GM21825 (cell line): ENCODE measurements around the gene EXOSC10.
"Not testable (repeated sequence)": the region's sequence is repeated elsewhere in the genome, so short reads cannot be mapped to it uniquely, and the experiment has no call there.

ENCODE experiments used
- ATAC-seq: cut with Tn5 transposase; IDR thresholded peaks from one replicate; pipeline ENCODE4 v1.9.1; 2021; ENCODE audit warnings: mild to moderate bottlenecking, moderate library complexity; ENCODE audit not compliant: unreplicated experiment

EXOSC10 gene

GRCh38 chr1:11045428-11046269 is 54.0 kb downstream of the EXOSC10 start:
- no peak for ATAC-seq

GRCh38 chr1:11044849-11045427 is 54.7 kb downstream of the EXOSC10 start:
- ATAC-seq = no peak

- no peak for ATAC-seq
These were observed 55.4 kb downstream of the EXOSC10 start for GRCh38 chr1:11044086-11044848.

- ATAC-seq = no peak
These were observed 56.4 kb downstream of the EXOSC10 start for GRCh38 chr1:11042995-11043874.

GRCh38 chr1:11042065-11042464 is 57.6 kb downstream of the EXOSC10 start:
- ATAC-seq = no peak

GRCh38 chr1:11041048-11041447 is 58.6 kb downstream of the EXOSC10 start:
- ATAC-seq = no peak

- ATAC-seq = not testable (repeated sequence)
These were observed 59.6 kb downstream of the EXOSC10 start for GRCh38 chr1:11040105-11040429.

GRCh38 chr1:11039351-11040104 is 60.1 kb downstream of the EXOSC10 start:
- ATAC-seq = no peak

GRCh38 chr1:11037740-11038182 is 61.9 kb downstream of the EXOSC10 start:
- peak; percentile 79 for ATAC-seq

- ATAC-seq = not testable (repeated sequence)
These were observed 62.5 kb downstream of the EXOSC10 start for GRCh38 chr1:11037019-11037739.

GRCh38 chr1:11031624-11032262 is 67.9 kb downstream of the EXOSC10 start:
- ATAC-seq = no peak

GRCh38 chr1:11030865-11031264 is 68.8 kb downstream of the EXOSC10 start:
- ATAC-seq = no peak

- no peak for ATAC-seq
These were observed 71.7 kb downstream of the EXOSC10 start for GRCh38 chr1:11028018-11028417.

- ATAC-seq = no peak
These were observed 72.4 kb downstream of the EXOSC10 start for GRCh38 chr1:11027316-11027715.

GRCh38 chr1:11026903-11027302 is 72.8 kb downstream of the EXOSC10 start:
- ATAC-seq = no peak

GRCh38 chr1:11026052-11026451 is 73.6 kb downstream of the EXOSC10 start:
- ATAC-seq = no peak

- no peak for ATAC-seq
These were observed 74.1 kb downstream of the EXOSC10 start for GRCh38 chr1:11025618-11026017.

GRCh38 chr1:11024874-11025203 is 74.8 kb downstream of the EXOSC10 start:
- no peak for ATAC-seq
